NB4 (cell line): ENCODE data around the gene PITPNC1.

ENCODE experiments used
- DNase-seq: peaks from one replicate; pipeline ENCODE4 v3.0.0; 2010; ENCODE audit warnings: low read depth
- H3K4me3 ChIP-seq: one replicate; pipeline ENCODE4 v1.5.1; 2011; ENCODE audit warnings: mild to moderate bottlenecking, low read depth, low read length, moderate library complexity
- CTCF ChIP-seq: IDR thresholded peaks from one replicate; pipeline ENCODE4 v1.5.1; 2012; ENCODE audit warnings: low read depth, low read length
- MAX ChIP-seq: IDR thresholded peaks from 2 replicates; pipeline ENCODE4 v1.6.1; 2011; ENCODE audit warnings: low read depth, low read length
- MYC ChIP-seq: IDR thresholded peaks from 2 replicates; pipeline ENCODE4 v1.6.1; 2011; ENCODE audit warnings: low read depth, low read length
- POLR2A ChIP-seq: IDR thresholded peaks from 2 replicates; pipeline ENCODE4 v1.6.1; 2011; ENCODE audit warnings: mild to moderate bottlenecking; ENCODE audit not compliant: insufficient read length; ENCODE audit errors: extremely low read depth

Gene PITPNC1

GRCh38 chr17:67605256-67605912 is 228.3 kb downstream of the PITPNC1 start:
- no peak overlapping the region for H3K4me3 ChIP-seq
- TF ChIP-seq MAX = no peak
- no peak for TF ChIP-seq CTCF
- TF ChIP-seq POLR2A = no peak
- TF ChIP-seq MYC = no peak
- DNase-seq = no peak

GRCh38 chr17:67606471-67606870 is 229.4 kb downstream of the PITPNC1 start:
- DNase-seq = no peak
- TF ChIP-seq CTCF (no peak), MYC (no peak), MAX (no peak), POLR2A (no peak)
- H3K4me3 ChIP-seq = no peak overlapping the region

DNA sequence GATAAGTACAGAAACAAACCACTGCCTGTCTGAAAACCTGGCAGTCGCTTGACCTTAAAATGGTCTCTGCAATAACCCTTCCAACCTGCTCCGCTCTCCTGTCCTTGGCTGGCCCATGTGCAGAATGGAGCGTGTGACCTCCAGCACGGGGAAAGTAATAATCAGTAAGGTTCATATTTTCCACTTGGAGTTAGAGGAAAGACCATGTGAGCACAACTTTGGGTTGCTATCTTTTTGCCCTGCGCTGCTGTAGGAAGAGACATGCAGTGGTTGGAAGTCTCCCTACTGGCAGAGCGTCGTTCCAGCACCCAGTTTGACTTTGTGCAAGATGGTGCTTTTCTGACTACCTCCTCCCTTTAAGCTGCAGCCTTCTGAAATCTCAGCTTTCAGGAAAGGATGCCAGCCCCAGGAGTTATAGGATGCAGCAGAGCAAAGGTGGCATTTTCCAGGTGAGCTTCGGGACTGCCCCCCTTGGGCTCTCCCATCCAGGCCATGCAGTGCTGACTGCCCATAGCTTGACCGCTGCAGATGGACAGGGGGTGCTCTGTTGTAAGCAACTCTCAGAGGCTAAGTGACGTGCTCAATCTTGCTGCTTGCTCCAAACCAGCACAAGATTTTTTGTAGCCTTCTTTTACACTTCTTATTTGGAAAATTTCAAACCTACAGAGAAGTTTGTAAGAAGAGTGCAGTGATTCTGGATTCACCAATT is 230.0 kb downstream of the PITPNC1 start:
- no peak overlapping the region for H3K4me3 ChIP-seq
- no peak for DNase-seq
- TF ChIP-seq CTCF (no peak), MAX (no peak), MYC (no peak), POLR2A (no peak)

- H3K4me3 ChIP-seq = no peak overlapping the region
- DNase-seq = no peak
- TF ChIP-seq MYC (no peak), MAX (no peak), POLR2A (no peak), CTCF (no peak)
Observed at GRCh38 chr17:67610061-67610460, 233.0 kb downstream of the PITPNC1 start.

DNA sequence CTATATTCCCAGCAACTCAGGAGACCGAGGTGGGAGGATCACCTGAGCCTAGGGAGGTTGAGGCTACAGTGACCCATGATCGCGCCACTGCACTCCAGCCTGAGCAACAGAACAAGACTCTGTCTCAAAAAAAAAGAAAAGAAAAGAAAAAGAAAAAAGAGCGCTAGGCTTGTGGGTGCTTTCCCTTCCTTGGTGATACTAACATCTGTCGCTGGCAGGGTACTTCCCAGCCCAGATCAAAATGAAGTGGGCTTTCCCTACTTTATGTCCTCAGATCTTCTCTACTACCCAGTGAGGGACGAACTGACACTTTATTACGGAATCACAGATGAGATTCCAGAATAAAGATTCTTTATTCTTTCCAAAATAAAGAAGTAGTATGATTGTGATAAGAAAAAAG is 236.9 kb downstream of the PITPNC1 start:
- TF ChIP-seq MYC (no peak), CTCF (no peak), POLR2A (no peak), MAX (no peak)
- H3K4me3 ChIP-seq = no peak overlapping the region
- DNase-seq = no peak
